ENCODE results near the gene MYT1. TPM values are rescaled to one million over a fixed set of nuclear protein-coding genes. Genes with fewer than 3 reads are reported as not detected.
"Not testable (repeated sequence)": the region's sequence is repeated elsewhere in the genome, so short reads cannot be mapped to it uniquely, and the experiment has no call there.

MYT1 gene
- total and polyA plus RNA-seq, 9 of the 15 experiments (the other 6 are each of a cell fraction or from before 2014, with no cell fraction given): 0.02 to 0.12 (median 0.06) TPM; not detected in 4

- DNase-seq (ENCODE audit: extremely low read depth in 1 of 4, low spot score in 3 of 4); H3K9ac ChIP-seq (ENCODE audit: insufficient read depth in 1 of 2, low read depth in 2 of 2, low read length in 2 of 2); in situ Hi-C loops (cut with MboI); ATAC-seq; H3K4me1 ChIP-seq (replicated peaks in 1 of 2; ENCODE audit: control insufficient read depth in 2 of 2, insufficient read depth in 2 of 2, low read length in 2 of 2); H3K4me2 ChIP-seq (ENCODE audit: insufficient read depth, low read length); H3K4me3 ChIP-seq; H3K27me3 ChIP-seq (ENCODE audit: control insufficient read depth in 2 of 2, insufficient read depth in 2 of 2, low read length in 2 of 2); H3K9me1 ChIP-seq (ENCODE audit: control insufficient read depth, insufficient read depth, low read length); BruUV-seq (replicated peaks); H3K36me3 ChIP-seq (ENCODE audit: control insufficient read depth, insufficient read depth, low read length); H2AFZ ChIP-seq (ENCODE audit: low read depth, low read length); FAIRE-seq; intact Hi-C loops (cut with micrococcal nuclease); CTCF ChIA-PET (ENCODE audit: low intra/inter-chr PET ratio); H4K20me1 ChIP-seq (replicated peaks; ENCODE audit: control insufficient read depth, insufficient read depth, low read length); POLR2A ChIA-PET; H3K79me2 ChIP-seq (ENCODE audit: control insufficient read depth, insufficient read depth, low read length); H3K27ac ChIP-seq (ENCODE audit: extremely low read depth, low read depth, low read length); TF ChIP-seq NR2C2 (CRISPR knock-in tag; IDR thresholded peaks at IDR 0.05): not testable (repeated sequence)
- 100% methylated on average over 3 of the region's 3 CpGs for WGBS (ENCODE audit: insufficient coverage, low coverage, missing lambda C conversion rate)
- peak; percentile 23; the same call in 1 of the 2 replicates for TF ChIP-seq HMBOX1 (IDR thresholded peaks at IDR 0.05)
- peak; percentile 78 for TF ChIP-seq NR2C2 (tag; IDR thresholded peaks at IDR 0.05)
- peak; percentile 82 for TF ChIP-seq CREBBP (IDR thresholded peaks at IDR 0.05; ENCODE audit: low read depth, low read length)
- peaks cover 12% of the 10 kb centered on the region for H3K9me3 ChIP-seq (replicated peaks; ENCODE audit: control insufficient read depth, insufficient read depth, low read depth, low read length)
These were observed 123.0 kb downstream of the MYT1 start for GRCh38 chr20:64287264-64287590.

Small RNAs within 50 kb of the gene (small RNA-seq; reads per million reads assigned to genes)
- gene AL137028.2: not detected

Other genes with a start within 250 kb of the MYT1 start
Only the 7 nearest of the 12 such genes appear.
- 2.7 and 6.2 TPM in 2 replicates for gene SOX18, start 114.8 kb upstream of the MYT1 start, total RNA-seq (2014; rRNA removed)
- gene SOX18, start 114.8 kb upstream of the MYT1 start, total RNA-seq (2014; rRNA removed; fragmentation: Illumina TruSeq; extraction: Trizol): 0.13 and 0.15 TPM in 2 replicates
- 0.76 and 0.94 TPM in 2 replicates for gene SOX18, start 114.8 kb upstream of the MYT1 start, total RNA-seq (2015; rRNA removed; fragmentation: Illumina TruSeq; extraction: Trizol)
- gene SOX18, start 114.8 kb upstream of the MYT1 start, total RNA-seq (2021): 19.8 and 20.4 TPM in 2 replicates
- gene SOX18, start 114.8 kb upstream of the MYT1 start, polyA plus RNA-seq (2011; rRNA removed): 0.33 and 0.47 TPM in 2 replicates
- 0.21 and 0.78 TPM in 2 replicates for gene SOX18, start 114.8 kb upstream of the MYT1 start, polyA plus RNA-seq (2014; fragmentation: Illumina TruSeq; extraction: Trizol)
- under 1 TPM; 0.20 to 0.23 TPM for gene SOX18, start 114.8 kb upstream of the MYT1 start, polyA plus RNA-seq (2014; fragmentation: Nextera tagmentation; extraction: Ambion mirVana)
- 4.4 and 6.8 TPM in 2 replicates for gene SOX18, start 114.8 kb upstream of the MYT1 start, polyA plus RNA-seq (2014; rRNA removed)
- gene TCEA2, start 101.3 kb upstream of the MYT1 start, total RNA-seq (2014; rRNA removed): 5.4 and 7.8 TPM in 2 replicates
- gene TCEA2, start 101.3 kb upstream of the MYT1 start, total RNA-seq (2014; rRNA removed; fragmentation: Illumina TruSeq; extraction: Trizol): 3.0 and 3.6 TPM in 2 replicates
- gene TCEA2, start 101.3 kb upstream of the MYT1 start, total RNA-seq (2015; rRNA removed; fragmentation: Illumina TruSeq; extraction: Trizol): 6.4 and 6.9 TPM in 2 replicates
- gene TCEA2, start 101.3 kb upstream of the MYT1 start, total RNA-seq (2021): 18.7 and 28.7 TPM in 2 replicates
- 8.6 and 14.0 TPM in 2 replicates for gene TCEA2, start 101.3 kb upstream of the MYT1 start, polyA plus RNA-seq (2011; rRNA removed)
- 5.0 and 8.5 TPM in 2 replicates for gene TCEA2, start 101.3 kb upstream of the MYT1 start, polyA plus RNA-seq (2014; fragmentation: Illumina TruSeq; extraction: Trizol)
- 1 to 10 TPM; 1.4 to 1.9 TPM for gene TCEA2, start 101.3 kb upstream of the MYT1 start, polyA plus RNA-seq (2014; fragmentation: Nextera tagmentation; extraction: Ambion mirVana)
- gene TCEA2, start 101.3 kb upstream of the MYT1 start, polyA plus RNA-seq (2014; rRNA removed): 8.0 and 10.0 TPM in 2 replicates
- 23.7 and 26.9 TPM in 2 replicates for gene RGS19, start 84.9 kb upstream of the MYT1 start, total RNA-seq (2014; rRNA removed)
- 3.2 and 3.3 TPM in 2 replicates for gene RGS19, start 84.9 kb upstream of the MYT1 start, total RNA-seq (2014; rRNA removed; fragmentation: Illumina TruSeq; extraction: Trizol)
- 14.3 and 14.6 TPM in 2 replicates for gene RGS19, start 84.9 kb upstream of the MYT1 start, total RNA-seq (2015; rRNA removed; fragmentation: Illumina TruSeq; extraction: Trizol)
- 20.7 and 21.0 TPM in 2 replicates for gene RGS19, start 84.9 kb upstream of the MYT1 start, total RNA-seq (2021)
- 14.7 and 23.9 TPM in 2 replicates for gene RGS19, start 84.9 kb upstream of the MYT1 start, polyA plus RNA-seq (2011; rRNA removed)
- gene RGS19, start 84.9 kb upstream of the MYT1 start, polyA plus RNA-seq (2014; fragmentation: Illumina TruSeq; extraction: Trizol): 5.2 and 11.0 TPM in 2 replicates
- gene RGS19, start 84.9 kb upstream of the MYT1 start, polyA plus RNA-seq (2014; fragmentation: Nextera tagmentation; extraction: Ambion mirVana): under 1 TPM; 0.41 to 0.98 TPM
- 21.9 and 23.4 TPM in 2 replicates for gene RGS19, start 84.9 kb upstream of the MYT1 start, polyA plus RNA-seq (2014; rRNA removed)
- 0.09 and 0.37 TPM in 2 replicates for gene OPRL1, start 84.4 kb upstream of the MYT1 start, total RNA-seq (2014; rRNA removed)
- gene OPRL1, start 84.4 kb upstream of the MYT1 start, total RNA-seq (2014; rRNA removed; fragmentation: Illumina TruSeq; extraction: Trizol): 0.07 TPM in 1 of 2 replicates, not detected in the other
- 0.14 and 0.15 TPM in 2 replicates for gene OPRL1, start 84.4 kb upstream of the MYT1 start, total RNA-seq (2015; rRNA removed; fragmentation: Illumina TruSeq; extraction: Trizol)
- gene OPRL1, start 84.4 kb upstream of the MYT1 start, total RNA-seq (2021): 0.22 and 0.33 TPM in 2 replicates
- gene OPRL1, start 84.4 kb upstream of the MYT1 start, polyA plus RNA-seq (2011; rRNA removed): 0.17 and 0.64 TPM in 2 replicates
- gene OPRL1, start 84.4 kb upstream of the MYT1 start, polyA plus RNA-seq (2014; fragmentation: Illumina TruSeq; extraction: Trizol): 0.06 and 0.11 TPM in 2 replicates
- not detected for gene OPRL1, start 84.4 kb upstream of the MYT1 start, polyA plus RNA-seq (2014; fragmentation: Nextera tagmentation; extraction: Ambion mirVana)
- 0.04 and 0.11 TPM in 2 replicates for gene OPRL1, start 84.4 kb upstream of the MYT1 start, polyA plus RNA-seq (2014; rRNA removed)
- gene LKAAEAR1, start 80.1 kb upstream of the MYT1 start, total RNA-seq (2014; rRNA removed): not detected in 2 replicates
- not detected in 2 replicates for gene LKAAEAR1, start 80.1 kb upstream of the MYT1 start, total RNA-seq (2014; rRNA removed; fragmentation: Illumina TruSeq; extraction: Trizol)
- not detected in 2 replicates for gene LKAAEAR1, start 80.1 kb upstream of the MYT1 start, total RNA-seq (2015; rRNA removed; fragmentation: Illumina TruSeq; extraction: Trizol)
- gene LKAAEAR1, start 80.1 kb upstream of the MYT1 start, total RNA-seq (2021): not detected in 2 replicates
- not detected in 2 replicates for gene LKAAEAR1, start 80.1 kb upstream of the MYT1 start, polyA plus RNA-seq (2011; rRNA removed)
- not detected in 2 replicates for gene LKAAEAR1, start 80.1 kb upstream of the MYT1 start, polyA plus RNA-seq (2014; fragmentation: Illumina TruSeq; extraction: Trizol)
- gene LKAAEAR1, start 80.1 kb upstream of the MYT1 start, polyA plus RNA-seq (2014; fragmentation: Nextera tagmentation; extraction: Ambion mirVana): not detected
- not detected in 2 replicates for gene LKAAEAR1, start 80.1 kb upstream of the MYT1 start, polyA plus RNA-seq (2014; rRNA removed)
- gene NPBWR2, start 56.9 kb upstream of the MYT1 start, total RNA-seq (2014; rRNA removed): not detected in 2 replicates
- not detected in 2 replicates for gene NPBWR2, start 56.9 kb upstream of the MYT1 start, total RNA-seq (2014; rRNA removed; fragmentation: Illumina TruSeq; extraction: Trizol)
- not detected in 2 replicates for gene NPBWR2, start 56.9 kb upstream of the MYT1 start, total RNA-seq (2015; rRNA removed; fragmentation: Illumina TruSeq; extraction: Trizol)
- gene NPBWR2, start 56.9 kb upstream of the MYT1 start, total RNA-seq (2021): not detected in 2 replicates
- gene NPBWR2, start 56.9 kb upstream of the MYT1 start, polyA plus RNA-seq (2011; rRNA removed): not detected in 2 replicates
- not detected in 2 replicates for gene NPBWR2, start 56.9 kb upstream of the MYT1 start, polyA plus RNA-seq (2014; fragmentation: Illumina TruSeq; extraction: Trizol)
- not detected for gene NPBWR2, start 56.9 kb upstream of the MYT1 start, polyA plus RNA-seq (2014; fragmentation: Nextera tagmentation; extraction: Ambion mirVana)
- gene NPBWR2, start 56.9 kb upstream of the MYT1 start, polyA plus RNA-seq (2014; rRNA removed): not detected in 2 replicates
- gene PCMTD2, start 91.3 kb downstream of the MYT1 start, total RNA-seq (2014; rRNA removed): 27.9 and 28.4 TPM in 2 replicates
- 25.4 and 28.4 TPM in 2 replicates for gene PCMTD2, start 91.3 kb downstream of the MYT1 start, total RNA-seq (2014; rRNA removed; fragmentation: Illumina TruSeq; extraction: Trizol)
- gene PCMTD2, start 91.3 kb downstream of the MYT1 start, total RNA-seq (2015; rRNA removed; fragmentation: Illumina TruSeq; extraction: Trizol): 13.4 and 15.8 TPM in 2 replicates
- 32.8 and 33.0 TPM in 2 replicates for gene PCMTD2, start 91.3 kb downstream of the MYT1 start, total RNA-seq (2021)
- gene PCMTD2, start 91.3 kb downstream of the MYT1 start, polyA plus RNA-seq (2011; rRNA removed): 36.7 and 49.3 TPM in 2 replicates
- 24.9 and 34.9 TPM in 2 replicates for gene PCMTD2, start 91.3 kb downstream of the MYT1 start, polyA plus RNA-seq (2014; fragmentation: Illumina TruSeq; extraction: Trizol)
- 10 to 100 TPM; 11.3 to 18.1 TPM for gene PCMTD2, start 91.3 kb downstream of the MYT1 start, polyA plus RNA-seq (2014; fragmentation: Nextera tagmentation; extraction: Ambion mirVana)
- 33.0 and 36.9 TPM in 2 replicates for gene PCMTD2, start 91.3 kb downstream of the MYT1 start, polyA plus RNA-seq (2014; rRNA removed)